ENCODE measurements around the gene CCDC120. TPM values are rescaled to one million over a fixed set of nuclear protein-coding genes. Genes with fewer than 3 reads are reported as not detected.

The CCDC120 gene
- total RNA-seq, 4 donors from 2014 or later, result 4.4 to 19.1 (median 9.9) TPM

DNA sequence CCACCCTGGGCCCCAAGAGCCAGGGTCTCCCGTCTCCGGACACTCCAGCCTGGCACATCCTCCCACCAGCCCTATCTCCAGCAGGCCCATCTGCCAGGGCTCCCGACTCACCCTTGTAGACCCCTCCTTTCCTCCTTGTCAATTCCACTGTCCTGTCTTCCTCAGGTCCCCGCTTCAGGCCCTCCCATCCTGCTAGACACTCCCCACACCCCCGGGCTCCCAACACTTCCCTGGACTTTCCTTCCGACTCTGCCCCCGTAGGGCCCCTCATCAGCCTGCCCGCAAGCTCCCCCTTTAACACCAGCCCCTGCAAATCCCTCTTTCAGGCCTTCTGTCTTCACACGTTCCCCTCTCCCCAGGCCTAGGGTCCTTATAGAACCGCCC is 13.9 kb downstream of the CCDC120 start:
- 70 to 71% methylated on average over 4 to 10 of the region's 10 CpGs for WGBS, 2 donors (ENCODE audit: low coverage in 1 of 2)
- Histone ChIP-seq H3K4me1 (peaks cover 0 to 16% (median 2%) of the 10 kb centered on the region in 4 donors), H3K27ac (peak overlapping the region; percentile 59 to 86 (median 70)), H3K36me3 (no peaks in the 10 kb centered on the region), H3K9me3 (no peaks in the 10 kb centered on the region), H3K27me3 (no peaks in the 10 kb centered on the region), H3K4me3 (peak overlapping the region in 3 of 4 donors; percentile 20 to 48 (median 23))
- in situ Hi-C loops (cut with MboI; ENCODE audit: low pct_ligation_motif_present in 1 of 4, low pct_unique_long_range_greater_than_20kb in 1 of 4, low sequenced_read_pairs in 3 of 4) (no loop called here), intact Hi-C loops (cut with DNase I; ENCODE audit: low total_unique reads) (no loop called here)
- no peak for DNase-seq
- TF ChIP-seq CTCF (IDR thresholded peaks at IDR 0.05) (no peak), POLR2AphosphoS5 (IDR thresholded peaks at IDR 0.05) (no peak), POLR2A (IDR thresholded peaks at IDR 0.05) (no peak), EP300 (IDR thresholded peaks at IDR 0.05; ENCODE audit: low read depth) (no peak)

DNA sequence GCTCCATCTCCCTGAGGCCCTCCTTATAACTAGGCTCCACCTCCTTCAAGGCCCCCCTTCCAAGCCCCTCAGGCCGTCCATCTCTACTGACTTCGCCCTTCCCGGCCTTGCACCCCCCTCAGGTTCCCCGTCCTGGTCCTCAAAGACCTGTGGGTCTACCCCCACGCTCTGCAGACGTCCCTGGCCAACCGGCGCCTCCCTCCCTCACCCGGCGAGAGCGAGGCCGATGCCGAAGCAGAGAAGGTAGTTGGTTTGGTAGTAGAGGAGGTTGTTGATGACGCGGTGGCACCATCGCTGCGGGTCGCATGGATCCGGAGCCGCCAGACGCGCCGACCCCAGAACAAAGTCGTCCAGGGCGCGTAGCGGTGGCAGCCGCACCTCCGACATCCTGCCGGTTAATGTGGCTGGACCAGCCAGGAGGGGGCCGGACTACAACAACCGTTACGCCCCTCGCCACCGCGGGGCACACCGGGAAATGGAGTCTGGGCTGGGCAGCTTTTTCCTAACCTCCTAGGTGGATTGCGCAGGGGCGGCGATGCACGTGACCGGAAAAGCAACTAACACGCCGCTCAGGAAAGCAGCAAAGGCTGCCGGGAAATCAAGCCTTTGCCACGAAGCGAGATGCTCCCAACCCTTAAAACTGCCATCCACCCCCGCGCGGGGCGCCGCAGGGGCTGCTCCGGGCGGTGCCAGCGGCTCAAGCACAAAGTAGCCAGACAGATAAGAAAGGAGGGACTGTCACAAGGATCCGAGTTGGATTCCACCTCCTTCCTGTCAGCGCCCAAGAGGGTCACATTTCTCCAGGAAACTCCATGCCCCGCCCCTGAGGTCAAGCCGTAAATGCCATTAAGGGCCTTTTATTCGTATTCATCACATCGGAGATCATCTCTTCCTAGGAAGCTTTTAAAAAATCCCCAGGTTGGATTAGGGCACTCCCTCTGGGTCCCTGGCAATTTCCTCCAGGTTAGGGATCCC is 15.1 kb downstream of the CCDC120 start, which contains the start of gene PRAF2:
TSS of gene PRAF2 (minus strand) at position 402 of the 975 bp plus-strand sequence. CDS start at position 387, 15 bp downstream.
- Histone ChIP-seq H3K9me3 (no peaks in the 10 kb centered on the region), H3K4me3 (peak within 1 kb of the TSS; percentile 25 to 48 (median 40)), H3K27ac (peak within 1 kb of the TSS; percentile 71 to 86 (median 78)), H3K36me3 (no peaks in the 10 kb centered on the region), H3K4me1 (peaks cover 0 to 20% (median 4%) of the 10 kb centered on the region in 4 donors), H3K27me3 (no peaks in the 10 kb centered on the region)
- in situ Hi-C loops (cut with MboI; ENCODE audit: low pct_ligation_motif_present in 1 of 4, low pct_unique_long_range_greater_than_20kb in 1 of 4, low sequenced_read_pairs in 3 of 4) (no loop called here), intact Hi-C loops (cut with DNase I; ENCODE audit: low total_unique reads) (no loop called here)
- peak; percentile 94 for DNase-seq
- TF ChIP-seq CTCF (IDR thresholded peaks at IDR 0.05) (peak in 1 of 5 experiments; percentile 15), POLR2A (IDR thresholded peaks at IDR 0.05) (peak; percentile 44), EP300 (IDR thresholded peaks at IDR 0.05; ENCODE audit: low read depth) (no peak), POLR2AphosphoS5 (IDR thresholded peaks at IDR 0.05) (peak; percentile 72 to 85 (median 73))
- WGBS, 2 donors (ENCODE audit: low coverage in 1 of 2), result 59% methylated on average over 61 of the region's 61 CpGs; no CpG with 5 or more reads in 1 of the 2 donors

DNA sequence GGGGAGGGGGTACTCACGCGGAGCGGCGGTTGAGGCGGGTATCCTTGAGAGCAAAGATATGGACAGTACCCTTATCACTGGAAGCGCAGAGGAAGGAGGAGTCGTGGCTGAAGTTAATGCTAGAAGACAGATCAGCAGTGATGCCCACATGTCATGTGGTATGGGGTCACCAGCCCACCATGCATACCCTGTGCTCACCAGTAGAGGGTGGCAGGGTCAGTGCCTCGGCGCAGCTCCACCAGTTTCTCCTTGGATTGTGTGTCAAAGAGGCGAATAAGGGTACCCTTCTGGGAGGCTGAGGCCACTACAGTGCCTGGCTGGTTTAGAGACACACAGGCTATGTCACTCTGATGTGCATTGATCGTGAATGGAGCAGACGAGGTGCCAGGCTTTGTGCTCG is 16.5 kb downstream of the CCDC120 start:
- TF ChIP-seq POLR2AphosphoS5 (IDR thresholded peaks at IDR 0.05) (no peak), POLR2A (IDR thresholded peaks at IDR 0.05) (no peak)
- Histone ChIP-seq H3K36me3 (no peaks in the 10 kb centered on the region), H3K4me1 (peaks cover 0 to 22% (median 7%) of the 10 kb centered on the region in 4 donors), H3K27me3 (no peaks in the 10 kb centered on the region), H3K4me3 (no peak overlapping the region), H3K9me3 (no peaks in the 10 kb centered on the region), H3K27ac (no peak overlapping the region)
- intact Hi-C loops (cut with DNase I; ENCODE audit: low total_unique reads), result no loop called here
- DNase-seq, result no peak
- in situ Hi-C loops (cut with MboI; ENCODE audit: low pct_ligation_motif_present in 1 of 4, low pct_unique_long_range_greater_than_20kb in 1 of 4, low sequenced_read_pairs in 3 of 4), result no loop called here
- 91% methylated on average over 13 of the region's 13 CpGs; no CpG with 5 or more reads in 1 of the 2 donors for WGBS, 2 donors (ENCODE audit: low coverage in 1 of 2)

- no peaks in the 10 kb centered on the region for H3K9me3 ChIP-seq
- TF ChIP-seq EP300 (IDR thresholded peaks at IDR 0.05; ENCODE audit: low read depth) (no peak), POLR2AphosphoS5 (IDR thresholded peaks at IDR 0.05) (no peak), POLR2A (IDR thresholded peaks at IDR 0.05) (no peak), CTCF (IDR thresholded peaks at IDR 0.05) (no peak)
- WGBS, 2 donors (ENCODE audit: low coverage in 1 of 2), result 73% methylated on average over 5 of the region's 5 CpGs; no CpG with 5 or more reads in 1 of the 2 donors
- H3K27me3 ChIP-seq, result no peaks in the 10 kb centered on the region
- H3K36me3 ChIP-seq, result no peaks in the 10 kb centered on the region
- H3K27ac ChIP-seq, result peak overlapping the region in 1 of 4 donors; percentile 98
- in situ Hi-C loops (cut with MboI; ENCODE audit: low pct_ligation_motif_present in 1 of 4, low pct_unique_long_range_greater_than_20kb in 1 of 4, low sequenced_read_pairs in 3 of 4), result no loop called here
- H3K4me1 ChIP-seq, result peaks cover 0 to 14% (median 7%) of the 10 kb centered on the region in 4 donors
- no peak overlapping the region for H3K4me3 ChIP-seq
- intact Hi-C loops (cut with DNase I; ENCODE audit: low total_unique reads), result no loop called here
- DNase-seq, result no peak
These were observed 19.1 kb downstream of the CCDC120 start for GRCh38 chrX:49077941-49078340.

Data from transverse colon (tissue), 4 donors.